GM12872 (cell line): ENCODE measurements around the gene NF2.

Experiments used
- CTCF ChIP-seq: IDR thresholded peaks from 3 replicates; pipeline ENCODE4 v1.5.1; 2011; ENCODE audit warnings: low read depth, mild to moderate bottlenecking, low read length, moderate library complexity; ENCODE audit not compliant: insufficient read depth

The NF2 gene

GRCh38 chr22:29668673-29669072 is 65.2 kb downstream of the NF2 start:
- no peak for TF ChIP-seq CTCF

- TF ChIP-seq CTCF, result no peak
These were observed 67.2 kb downstream of the NF2 start for GRCh38 chr22:29670626-29671025.

- TF ChIP-seq CTCF, result no peak
These were observed 70.1 kb downstream of the NF2 start for GRCh38 chr22:29673361-29674066.

- TF ChIP-seq CTCF, result no peak
These were observed 70.7 kb downstream of the NF2 start for GRCh38 chr22:29674121-29674520.

GRCh38 chr22:29679316-29679715 is 75.9 kb downstream of the NF2 start:
- TF ChIP-seq CTCF, result no peak

- no peak for TF ChIP-seq CTCF
These were observed 80.1 kb downstream of the NF2 start for GRCh38 chr22:29683536-29683935.

- no peak for TF ChIP-seq CTCF
These were observed 80.8 kb downstream of the NF2 start for GRCh38 chr22:29684244-29684643.
